Tibial nerve (tissue), 4 donors: ENCODE results near the gene TTC39C.

Experiments
- CTCF ChIP-seq, 5 experiments: fragments of 200-600 bp in 3 of 5; fragments of 450-650 bp in 2 of 5; sonication (generic) in 3 of 5; IDR thresholded peaks; one replicate each; pipeline ENCODE4 v1.5.1; 2016 to 2019; ENCODE audit warnings: antibody characterized with exemption in 5 of 5, mild to moderate bottlenecking in 3 of 5, moderate library complexity in 2 of 5
- EP300 ChIP-seq, 2 donors: sonication (generic); formaldehyde crosslinking; IDR thresholded peaks; one replicate each; pipeline ENCODE4 v1.6.1; 2017; ENCODE audit warnings: antibody characterized with exemption in 2 of 2, mild to moderate bottlenecking in 1 of 2
- POLR2A ChIP-seq, 2 donors: fragments of 450-650 bp; IDR thresholded peaks; one replicate each; pipeline ENCODE4 v1.6.1; 2017; ENCODE audit warnings: antibody characterized with exemption in 2 of 2, mild to moderate bottlenecking in 2 of 2, moderate library complexity in 2 of 2

- TF ChIP-seq POLR2A (IDR thresholded peaks at IDR 0.05) (no peak), CTCF (IDR thresholded peaks at IDR 0.05) (no peak), EP300 (IDR thresholded peaks at IDR 0.05) (no peak)
Measured at GRCh38 chr18:23977719-23978483, 36.7 kb upstream of the TTC39C start.
